SK-N-SH (cell line): ENCODE results near the gene CAVIN1. TPM values are rescaled to one million over a fixed set of nuclear protein-coding genes. Genes with fewer than 3 reads are reported as not detected.

Experiments used
- CTCF ChIP-seq: fragments of 200-600 bp; sonication (generic); IDR thresholded peaks from 2 replicates; pipeline ENCODE4 v1.6.1; 2017; ENCODE audit warnings: antibody characterized with exemption, mild to moderate bottlenecking, moderate library complexity
- EZH2phosphoT487 ChIP-seq: fragments of 200-600 bp; sonication (generic); IDR thresholded peaks from 2 replicates; pipeline ENCODE4 v1.6.1; 2017; ENCODE audit warnings: low read depth, mixed run types, mild to moderate bottlenecking, antibody characterized with exemption, moderate library complexity, borderline replicate concordance
- IRF3 ChIP-seq: fragments of 150-350 bp; IDR thresholded peaks from 2 replicates; pipeline ENCODE4 v1.6.1; 2016; ENCODE audit warnings: mild to moderate bottlenecking, low read depth, low read length
- MAX ChIP-seq: IDR thresholded peaks from 2 replicates; pipeline ENCODE4 v1.4.0; 2012; ENCODE audit warnings: low read depth
- MXI1 ChIP-seq: IDR thresholded peaks from 2 replicates; pipeline ENCODE4 v1.6.1; 2012; ENCODE audit warnings: mild to moderate bottlenecking, low read depth, low read length, improper control_type of control experiment
- NFIC ChIP-seq: IDR thresholded peaks from 2 replicates; pipeline ENCODE4 v1.4.0; 2012; ENCODE audit warnings: borderline replicate concordance
- RCOR1 ChIP-seq: fragments of 150-350 bp; IDR thresholded peaks from 2 replicates; pipeline ENCODE4 v1.6.1; 2017; ENCODE audit warnings: antibody characterized with exemption, low read length
- RFX5 ChIP-seq: IDR thresholded peaks from 2 replicates; pipeline ENCODE4 v1.6.1; 2012; ENCODE audit warnings: mild to moderate bottlenecking, improper control_type of control experiment, low read length
- RXRA ChIP-seq: IDR thresholded peaks from 2 replicates; pipeline ENCODE4 v1.4.0; 2012; ENCODE audit warnings: low read depth, mild to moderate bottlenecking, borderline replicate concordance
- TCF12 ChIP-seq: IDR thresholded peaks from 2 replicates; pipeline ENCODE4 v1.4.0; 2012
- YY1 ChIP-seq: IDR thresholded peaks from 2 replicates; pipeline ENCODE4 v1.4.0; 2012; ENCODE audit warnings: low read depth, mild to moderate bottlenecking
- ZBTB33 ChIP-seq: IDR thresholded peaks from 2 replicates; pipeline ENCODE4 v1.4.0; 2012; ENCODE audit warnings: low read depth, borderline replicate concordance
- polyA plus RNA-seq, 3 experiments: library from polyadenylated mRNA; depleted of rRNA; stranded (reverse); fragments of >200 nt; gene quantifications; 2 replicates each; pipeline ENCODE4 v1.2.3, GENCODE V29; 2012
- TF ChIP-seq, protein P1 (sequence below): IDR thresholded peaks from 2 replicates; pipeline ENCODE4 v1.4.0; 2012; ENCODE audit warnings: low read depth, borderline replicate concordance

Gene CAVIN1
- polyA plus RNA-seq, 1 of the 3 experiments (the other 2 are of a cell fraction), result 290 TPM

- peak; percentile 73; the same call in 1 of the 2 replicates for TF ChIP-seq RXRA
- TF ChIP-seq EZH2phosphoT487, result no peak
- TF ChIP-seq NFIC, result peak; percentile 42; the same call in 1 of the 2 replicates
- TF ChIP-seq, protein P1, sequence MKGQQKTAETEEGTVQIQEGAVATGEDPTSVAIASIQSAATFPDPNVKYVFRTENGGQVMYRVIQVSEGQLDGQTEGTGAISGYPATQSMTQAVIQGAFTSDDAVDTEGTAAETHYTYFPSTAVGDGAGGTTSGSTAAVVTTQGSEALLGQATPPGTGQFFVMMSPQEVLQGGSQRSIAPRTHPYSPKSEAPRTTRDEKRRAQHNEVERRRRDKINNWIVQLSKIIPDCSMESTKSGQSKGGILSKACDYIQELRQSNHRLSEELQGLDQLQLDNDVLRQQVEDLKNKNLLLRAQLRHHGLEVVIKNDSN, result peak; percentile 95
- TF ChIP-seq YY1, result no peak
- peak; percentile 60 for TF ChIP-seq TCF12
- peak; percentile 55 for TF ChIP-seq IRF3
- TF ChIP-seq ZBTB33, result peak; percentile 99
- TF ChIP-seq MAX, result peak; percentile 99
- TF ChIP-seq RFX5, result peak; percentile 85
- peak; percentile 99 for TF ChIP-seq MXI1
- TF ChIP-seq CTCF, result no peak; the same call in 1 of the 2 replicates
- peak; percentile 87 for TF ChIP-seq RCOR1
These were observed 34.5 kb downstream of the CAVIN1 start, which contains the start of gene STAT3 (continued) for GRCh38 chr17:42388381-42389134.
